RCC 7860 (cell line): ENCODE data around the gene DNAJC21.

ENCODE experiments used
- DNase-seq: peaks from one replicate; pipeline ENCODE4 v3.0.0-alpha.2; 2015; ENCODE audit warnings: low spot score
- FAIRE-seq: peaks from 2 replicates; lab custom pipeline; 2012; peaks lifted over from hg19 to GRCh38; lab: Jason Lieb, UNC

DNAJC21 gene

GRCh38 chr5:34929134-34929719 is at the start of gene DNAJC21:
TSS of gene DNAJC21 (plus strand) at chr5:34929559. CDS start at chr5:34929820, 261 bp downstream.
- DNase-seq, result peak; percentile 96
- FAIRE-seq, result peak; percentile 84

GRCh38 chr5:34881246-34881645 is 48.1 kb upstream of the DNAJC21 start:
- no peak for DNase-seq
- no peak for FAIRE-seq

GRCh38 chr5:34886392-34887119 is 42.8 kb upstream of the DNAJC21 start:
- peak; percentile 84 for FAIRE-seq
- DNase-seq, result peak; percentile 51

GRCh38 chr5:34889394-34889793 is 40.0 kb upstream of the DNAJC21 start:
- DNase-seq (no peak), FAIRE-seq (no peak)

- FAIRE-seq (no peak), DNase-seq (no peak)
These were observed 37.4 kb upstream of the DNAJC21 start for GRCh38 chr5:34891981-34892380.

GRCh38 chr5:34892414-34892813 is 36.9 kb upstream of the DNAJC21 start:
- DNase-seq (no peak), FAIRE-seq (no peak)

- DNase-seq (no peak), FAIRE-seq (no peak)
These were observed 34.6 kb upstream of the DNAJC21 start for GRCh38 chr5:34894716-34895115.

GRCh38 chr5:34895641-34896419 is 33.5 kb upstream of the DNAJC21 start:
- FAIRE-seq (no peak), DNase-seq (no peak)

- DNase-seq (peak; percentile 3), FAIRE-seq (no peak)
These were observed 31.7 kb upstream of the DNAJC21 start for GRCh38 chr5:34897646-34898045.

GRCh38 chr5:34898258-34898895 is 31.0 kb upstream of the DNAJC21 start:
- DNase-seq (peak; percentile 73), FAIRE-seq (peak; percentile 83)

GRCh38 chr5:34899066-34899465 is 30.3 kb upstream of the DNAJC21 start:
- FAIRE-seq, result no peak
- no peak for DNase-seq

GRCh38 chr5:34900652-34901051 is 28.7 kb upstream of the DNAJC21 start:
- FAIRE-seq (no peak), DNase-seq (no peak)

GRCh38 chr5:34903260-34903659 is 26.1 kb upstream of the DNAJC21 start:
- no peak for DNase-seq
- FAIRE-seq, result no peak

GRCh38 chr5:34905564-34905963 is 23.8 kb upstream of the DNAJC21 start:
- DNase-seq (no peak), FAIRE-seq (peak; percentile 78)

- DNase-seq (no peak), FAIRE-seq (no peak)
These were observed 16.3 kb upstream of the DNAJC21 start for GRCh38 chr5:34913072-34913471.

GRCh38 chr5:34914671-34915138 is 14.7 kb upstream of the DNAJC21 start:
- FAIRE-seq (no peak), DNase-seq (peak; percentile 46)

GRCh38 chr5:34915139-34915855 is 14.1 kb upstream of the DNAJC21 start, which contains the start of the genes BRIX1 and RAD1:
TSS of gene BRIX1 (plus strand) at chr5:34915711. CDS start at chr5:34915739, 28 bp downstream.
TSS of gene RAD1 (minus strand) at chr5:34915504. CDS start at chr5:34914892, 612 bp downstream.
- FAIRE-seq, result peak; percentile 91
- peak; percentile 98 for DNase-seq

GRCh38 chr5:34915856-34916192 is 13.5 kb upstream of the DNAJC21 start:
- no peak for FAIRE-seq
- no peak for DNase-seq

- FAIRE-seq (no peak), DNase-seq (no peak)
These were observed 12.8 kb upstream of the DNAJC21 start for GRCh38 chr5:34916518-34916917.

GRCh38 chr5:34918025-34918424 is 11.3 kb upstream of the DNAJC21 start:
- no peak for FAIRE-seq
- DNase-seq, result no peak
